DND-41 (cell line): ENCODE measurements around the gene LMF2.

ENCODE experiments used
- ATAC-seq: fragments of 200-7000 bp; cut with Tn5 transposase; 3 replicates; pipeline ENCODE4 v1.9.1; 2021; ENCODE audit warnings: low read depth; ENCODE audit not compliant: insufficient read depth
- DNase-seq: peaks from one replicate; pipeline ENCODE4 v3.0.0-alpha.2; 2020
- H2AFZ ChIP-seq: 2 replicates; pipeline ENCODE4 v1.6.0; 2012; ENCODE audit warnings: low read depth, low read length
- H3K27ac ChIP-seq: 2 replicates; pipeline ENCODE4 v1.5.1; 2012; ENCODE audit warnings: low read length, inconsistent platforms
- H3K27me3 ChIP-seq: fragments of 200-600 bp; sonication (generic); 2 replicates; pipeline ENCODE4 v1.6.0; 2012; ENCODE audit warnings: low read length, mild to moderate bottlenecking, inconsistent platforms; ENCODE audit not compliant: insufficient read depth, poor library complexity
- H3K36me3 ChIP-seq: 2 replicates; pipeline ENCODE4 v1.5.1; 2012; ENCODE audit warnings: low read length, inconsistent platforms; ENCODE audit not compliant: insufficient read depth
- H3K4me1 ChIP-seq: 2 replicates; pipeline ENCODE4 v1.5.1; 2012; ENCODE audit warnings: mild to moderate bottlenecking, low read length; ENCODE audit not compliant: insufficient read depth
- H3K4me2 ChIP-seq: 2 replicates; pipeline ENCODE4 v1.6.0; 2012; ENCODE audit warnings: mild to moderate bottlenecking, moderate library complexity, low read length, inconsistent platforms; ENCODE audit not compliant: insufficient read depth
- H3K4me3 ChIP-seq, 2 experiments: fragments of 200-600 bp in 1 of 2; shearing (Covaris generic) in 1 of 2; 2 replicates each; pipeline ENCODE4 v1.5.1; 2012 to 2016; ENCODE audit warnings: inconsistent platforms in 2 of 2, low read length in 2 of 2, mild to moderate bottlenecking in 2 of 2, low read depth in 1 of 2, moderate library complexity in 1 of 2
- H3K79me2 ChIP-seq: 2 replicates; pipeline ENCODE4 v1.6.0; 2012; ENCODE audit warnings: low read length, inconsistent platforms; ENCODE audit not compliant: insufficient read depth
- H3K9ac ChIP-seq: 2 replicates; pipeline ENCODE4 v1.6.0; 2012; ENCODE audit warnings: low read depth, mild to moderate bottlenecking, inconsistent platforms, low read length, moderate library complexity
- H3K9me3 ChIP-seq: 2 replicates; pipeline ENCODE4 v1.5.1; 2012; ENCODE audit warnings: low read length, moderate library complexity, mild to moderate bottlenecking, inconsistent platforms; ENCODE audit not compliant: insufficient read depth, severe bottlenecking
- H4K20me1 ChIP-seq: 2 replicates; pipeline ENCODE4 v1.6.0; 2012; ENCODE audit warnings: low read length; ENCODE audit not compliant: insufficient read depth
- EZH2 ChIP-seq: IDR thresholded peaks from 3 replicates; pipeline ENCODE4 v1.6.1; 2012; ENCODE audit warnings: borderline replicate concordance, low read depth, mild to moderate bottlenecking, moderate library complexity, low read length, inconsistent platforms; ENCODE audit not compliant: severe bottlenecking
- TF ChIP-seq, protein P1 (sequence below): IDR thresholded peaks from 2 replicates; pipeline ENCODE4 v1.5.1; 2012; ENCODE audit warnings: borderline replicate concordance, low read length, moderate library complexity, mild to moderate bottlenecking; ENCODE audit not compliant: poor library complexity, severe bottlenecking; ENCODE audit errors: extremely low read depth

LMF2 gene

DNA sequence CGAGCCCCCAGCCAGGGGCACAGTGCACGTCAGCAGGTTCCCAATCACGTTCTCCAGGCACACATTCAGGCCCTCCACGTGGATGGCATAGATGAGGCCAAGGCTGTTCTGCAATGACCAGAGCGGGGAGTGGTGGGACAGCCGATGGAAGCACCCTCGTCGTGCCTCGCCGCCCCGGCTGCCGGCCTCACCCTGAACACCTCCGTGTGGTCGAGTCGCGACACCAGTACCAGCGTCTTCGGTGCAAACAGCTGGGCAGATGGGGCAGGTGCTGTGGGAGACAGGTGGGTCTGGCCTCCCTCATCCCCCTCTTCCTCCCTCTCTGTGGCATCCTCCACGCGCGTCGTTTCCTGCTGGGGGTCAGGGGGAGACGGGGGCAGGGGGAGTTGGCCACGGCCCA is 40.2 kb downstream of the LMF2 start:
- Histone ChIP-seq H2AFZ (no peak overlapping the region), H3K27ac (peak overlapping the region; percentile 92; the same call in 1 of the 2 replicates), H3K4me2 (no peak overlapping the region), H3K4me3 (no peak overlapping the region), H3K4me1 (peaks cover 48% of the 10 kb centered on the region), H3K36me3 (peaks cover 76% of the 10 kb centered on the region), H3K79me2 (peaks cover 76% of the 10 kb centered on the region), H3K9me3 (no peaks in the 10 kb centered on the region), H3K27me3 (no peaks in the 10 kb centered on the region), H4K20me1 (peaks cover 92% of the 10 kb centered on the region), H3K9ac (no peak overlapping the region)
- TF ChIP-seq, protein P1, sequence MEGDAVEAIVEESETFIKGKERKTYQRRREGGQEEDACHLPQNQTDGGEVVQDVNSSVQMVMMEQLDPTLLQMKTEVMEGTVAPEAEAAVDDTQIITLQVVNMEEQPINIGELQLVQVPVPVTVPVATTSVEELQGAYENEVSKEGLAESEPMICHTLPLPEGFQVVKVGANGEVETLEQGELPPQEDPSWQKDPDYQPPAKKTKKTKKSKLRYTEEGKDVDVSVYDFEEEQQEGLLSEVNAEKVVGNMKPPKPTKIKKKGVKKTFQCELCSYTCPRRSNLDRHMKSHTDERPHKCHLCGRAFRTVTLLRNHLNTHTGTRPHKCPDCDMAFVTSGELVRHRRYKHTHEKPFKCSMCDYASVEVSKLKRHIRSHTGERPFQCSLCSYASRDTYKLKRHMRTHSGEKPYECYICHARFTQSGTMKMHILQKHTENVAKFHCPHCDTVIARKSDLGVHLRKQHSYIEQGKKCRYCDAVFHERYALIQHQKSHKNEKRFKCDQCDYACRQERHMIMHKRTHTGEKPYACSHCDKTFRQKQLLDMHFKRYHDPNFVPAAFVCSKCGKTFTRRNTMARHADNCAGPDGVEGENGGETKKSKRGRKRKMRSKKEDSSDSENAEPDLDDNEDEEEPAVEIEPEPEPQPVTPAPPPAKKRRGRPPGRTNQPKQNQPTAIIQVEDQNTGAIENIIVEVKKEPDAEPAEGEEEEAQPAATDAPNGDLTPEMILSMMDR: no peak
- no peak for TF ChIP-seq EZH2
- ATAC-seq: no peak
- DNase-seq: no peak

DNA sequence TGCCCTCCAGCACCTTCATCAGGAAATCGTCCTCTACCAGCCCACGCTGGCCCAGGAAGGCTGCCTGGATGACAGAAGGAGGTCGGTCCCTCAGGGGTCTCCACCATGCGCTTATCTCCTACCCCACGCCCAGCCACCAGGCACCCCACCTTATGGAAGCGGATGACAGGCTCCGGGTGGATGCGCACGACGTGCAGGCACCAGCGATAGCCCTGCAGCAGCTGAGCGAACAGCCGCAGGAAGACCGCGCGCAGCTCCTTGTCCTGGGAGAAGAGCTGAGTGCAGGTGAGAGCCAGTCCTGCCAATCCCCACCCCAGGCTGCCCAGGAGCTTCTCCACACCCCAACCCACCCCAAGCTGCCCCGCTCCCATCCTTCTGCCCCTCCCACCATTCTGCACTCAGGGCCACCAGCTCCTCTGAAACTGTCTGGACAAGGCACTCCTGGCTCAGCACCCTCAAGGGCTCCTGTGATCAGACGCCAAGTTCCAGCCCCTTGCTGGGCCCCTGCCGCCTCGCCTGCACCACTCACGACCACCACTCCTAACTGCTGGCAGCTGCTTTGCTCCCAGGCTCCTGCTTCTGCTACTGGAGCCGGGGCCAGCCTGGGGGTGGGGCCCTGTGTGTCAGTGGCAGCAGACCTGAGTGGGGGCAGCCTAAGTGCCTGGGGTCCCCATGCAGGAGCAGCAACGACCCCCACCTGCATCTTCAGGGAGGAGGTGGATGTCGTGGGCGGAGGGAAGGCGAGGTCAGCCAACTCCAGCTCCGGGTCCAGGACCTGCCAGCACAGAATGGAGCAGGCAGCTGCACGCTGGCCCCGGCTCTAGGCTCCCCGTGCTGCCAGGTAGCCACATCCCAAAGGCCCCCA is 42.2 kb downstream of the LMF2 start:
- no peak overlapping the region for H3K4me3 ChIP-seq

DNA sequence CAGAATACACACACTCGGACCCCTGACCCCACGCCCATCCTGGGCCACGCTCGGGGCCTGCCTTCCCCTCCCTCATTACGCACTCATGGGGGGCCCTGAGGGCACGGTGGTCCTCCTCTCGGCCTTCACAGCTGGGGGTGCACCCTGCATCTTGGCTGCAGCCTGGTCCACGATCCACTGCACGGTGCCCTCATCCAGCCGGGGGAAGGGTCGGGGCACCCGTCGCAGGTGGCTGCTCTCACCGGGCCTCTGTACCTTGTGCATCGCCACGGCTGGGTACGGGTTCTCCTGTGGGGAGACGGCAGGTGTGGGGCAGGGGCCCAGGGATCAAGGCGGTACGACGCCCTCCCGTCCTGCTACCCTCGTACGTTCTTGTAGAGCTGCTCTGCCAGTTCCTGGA is 43.1 kb downstream of the LMF2 start:
- Histone ChIP-seq H3K4me3 (no peak overlapping the region), H3K79me2 (peaks cover 54% of the 10 kb centered on the region), H3K27me3 (no peaks in the 10 kb centered on the region), H3K4me1 (peaks cover 19% of the 10 kb centered on the region), H3K36me3 (peaks cover 89% of the 10 kb centered on the region), H2AFZ (no peak overlapping the region), H4K20me1 (peaks cover 96% of the 10 kb centered on the region), H3K27ac (no peak overlapping the region), H3K9ac (no peak overlapping the region), H3K9me3 (no peaks in the 10 kb centered on the region), H3K4me2 (no peak overlapping the region)
- DNase-seq: no peak
- no peak for TF ChIP-seq EZH2
- TF ChIP-seq, protein P1: no peak
- ATAC-seq: no peak

More for the DNA sequence above, 42.2 kb downstream of the LMF2 start:
- no peaks in the 10 kb centered on the region for H3K9me3 ChIP-seq
- H2AFZ ChIP-seq: no peak overlapping the region
- no peaks in the 10 kb centered on the region for H3K27me3 ChIP-seq
- DNase-seq (no peak), ATAC-seq (no peak)
- peaks cover 90% of the 10 kb centered on the region for H4K20me1 ChIP-seq
- H3K9ac ChIP-seq: no peak overlapping the region
- peak overlapping the region; percentile 18; the same call in 1 of the 2 replicates for H3K27ac ChIP-seq
- peaks cover 27% of the 10 kb centered on the region for H3K4me1 ChIP-seq
- peaks cover 56% of the 10 kb centered on the region for H3K79me2 ChIP-seq
- TF ChIP-seq EZH2: no peak
- TF ChIP-seq, protein P1: no peak
- no peak overlapping the region for H3K4me2 ChIP-seq
- peaks cover 80% of the 10 kb centered on the region for H3K36me3 ChIP-seq
